GM19455 (cell line): ENCODE data around the gene KCNK15.

Experiments used
- ATAC-seq: cut with Tn5 transposase; IDR thresholded peaks from one replicate; pipeline ENCODE4 v1.9.1; 2021; ENCODE audit not compliant: unreplicated experiment

Gene KCNK15

GRCh38 chr20:44714701-44715498 lies 30.8 kb upstream of the KCNK15 start, which contains the start of gene CCN5:
Gene CCN5, plus strand, starts transcription at chr20:44715369. Its CDS starts 22 bp downstream, at chr20:44715391.
- no peak for ATAC-seq

- no peak for ATAC-seq
Measured at GRCh38 chr20:44715499-44716308, 30.0 kb upstream of the KCNK15 start.

- no peak for ATAC-seq
Measured at GRCh38 chr20:44716309-44717106, 29.2 kb upstream of the KCNK15 start.

- no peak for ATAC-seq
Measured at GRCh38 chr20:44717986-44718385, 27.7 kb upstream of the KCNK15 start.

GRCh38 chr20:44719841-44720240 lies 25.8 kb upstream of the KCNK15 start:
- ATAC-seq: no peak

GRCh38 chr20:44720621-44720996 lies 25.1 kb upstream of the KCNK15 start:
- no peak for ATAC-seq

- ATAC-seq: no peak
Measured at GRCh38 chr20:44720997-44721784, 24.5 kb upstream of the KCNK15 start.

- ATAC-seq: no peak
Measured at GRCh38 chr20:44721785-44722054, 23.9 kb upstream of the KCNK15 start.

- ATAC-seq: no peak
Measured at GRCh38 chr20:44722990-44723389, 22.7 kb upstream of the KCNK15 start.

GRCh38 chr20:44723391-44723790 lies 22.3 kb upstream of the KCNK15 start:
- no peak for ATAC-seq

GRCh38 chr20:44723798-44724362 lies 21.8 kb upstream of the KCNK15 start:
- no peak for ATAC-seq

GRCh38 chr20:44724423-44725091 lies 21.1 kb upstream of the KCNK15 start:
- no peak for ATAC-seq

GRCh38 chr20:44725837-44726236 lies 19.8 kb upstream of the KCNK15 start:
- ATAC-seq: no peak

GRCh38 chr20:44727039-44727438 lies 18.6 kb upstream of the KCNK15 start:
- no peak for ATAC-seq

- ATAC-seq: no peak
Measured at GRCh38 chr20:44727651-44728050, 18.0 kb upstream of the KCNK15 start.

- no peak for ATAC-seq
Measured at GRCh38 chr20:44728801-44729443, 16.7 kb upstream of the KCNK15 start.

- ATAC-seq: no peak
Measured at GRCh38 chr20:44730441-44730840, 15.2 kb upstream of the KCNK15 start.

- ATAC-seq: no peak
Measured at GRCh38 chr20:44731657-44732056, 14.0 kb upstream of the KCNK15 start.

- ATAC-seq: no peak
Measured at GRCh38 chr20:44732327-44732726, 13.3 kb upstream of the KCNK15 start.
